ENCODE data around the gene TRPM2. TPM values are rescaled to one million over a fixed set of nuclear protein-coding genes. Genes with fewer than 3 reads are reported as not detected.

The TRPM2 gene
- total and polyA plus RNA-seq, 12 donors = 0.34 to 8.5 (median 1.2) TPM

- no peak for ATAC-seq
- peak in 1 of 2 donors; percentile 0 for DNase-seq
These were observed 80.6 kb downstream of the TRPM2 start for GRCh38 chr21:44433791-44434567.

DNA sequence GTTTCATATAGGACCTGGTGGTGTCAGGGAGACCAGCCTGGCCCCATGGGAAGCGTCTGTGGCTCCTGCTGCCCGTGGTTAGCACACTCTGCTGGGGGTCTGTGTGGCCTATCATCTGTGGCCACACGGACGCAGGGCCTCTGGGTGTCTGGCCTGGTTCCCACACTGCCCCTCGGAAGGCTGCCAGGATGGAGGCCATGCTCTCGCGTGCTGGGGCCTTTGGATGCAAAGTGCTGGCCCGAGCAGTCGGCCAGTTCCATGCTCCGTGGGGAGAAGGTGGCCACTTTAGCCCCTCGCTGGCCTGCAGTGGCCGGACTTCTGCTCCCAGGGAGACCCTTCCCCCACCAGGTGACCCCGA is 81.1 kb downstream of the TRPM2 start:
- WGBS, 2 donors = 77 to 80% methylated on average over 13 of the region's 13 CpGs
- no peak overlapping the region for H3K4me3 ChIP-seq
- H3K9me3 ChIP-seq = peaks cover 0 to 17% (median 6%) of the 10 kb centered on the region in 11 donors
- H3K36me3 ChIP-seq = peaks cover 0 to 44% (median 0%) of the 10 kb centered on the region in 9 donors
- ATAC-seq = no peak
- H3K4me1 ChIP-seq = peaks cover 0 to 18% (median 6%) of the 10 kb centered on the region in 9 donors
- intact Hi-C loops (cut with DNase I) = loop anchor here in 1 of 10 donors (10.0 kb wide), 1 partner anchor 60 kb away; no protein-coding TSS in a partner anchor
- DNase-seq = no peak
- H3K27me3 ChIP-seq = peaks cover 0 to 3% (median 0%) of the 10 kb centered on the region in 7 donors
- no peak overlapping the region for H3K27ac ChIP-seq
- TF ChIP-seq, protein P1, sequence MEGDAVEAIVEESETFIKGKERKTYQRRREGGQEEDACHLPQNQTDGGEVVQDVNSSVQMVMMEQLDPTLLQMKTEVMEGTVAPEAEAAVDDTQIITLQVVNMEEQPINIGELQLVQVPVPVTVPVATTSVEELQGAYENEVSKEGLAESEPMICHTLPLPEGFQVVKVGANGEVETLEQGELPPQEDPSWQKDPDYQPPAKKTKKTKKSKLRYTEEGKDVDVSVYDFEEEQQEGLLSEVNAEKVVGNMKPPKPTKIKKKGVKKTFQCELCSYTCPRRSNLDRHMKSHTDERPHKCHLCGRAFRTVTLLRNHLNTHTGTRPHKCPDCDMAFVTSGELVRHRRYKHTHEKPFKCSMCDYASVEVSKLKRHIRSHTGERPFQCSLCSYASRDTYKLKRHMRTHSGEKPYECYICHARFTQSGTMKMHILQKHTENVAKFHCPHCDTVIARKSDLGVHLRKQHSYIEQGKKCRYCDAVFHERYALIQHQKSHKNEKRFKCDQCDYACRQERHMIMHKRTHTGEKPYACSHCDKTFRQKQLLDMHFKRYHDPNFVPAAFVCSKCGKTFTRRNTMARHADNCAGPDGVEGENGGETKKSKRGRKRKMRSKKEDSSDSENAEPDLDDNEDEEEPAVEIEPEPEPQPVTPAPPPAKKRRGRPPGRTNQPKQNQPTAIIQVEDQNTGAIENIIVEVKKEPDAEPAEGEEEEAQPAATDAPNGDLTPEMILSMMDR (IDR thresholded peaks at IDR 0.05) = no peak

More at GRCh38 chr21:44433791-44434567, 80.6 kb downstream of the TRPM2 start:
- H3K4me1 ChIP-seq = peaks cover 0 to 12% (median 6%) of the 10 kb centered on the region in 9 donors
- no peak overlapping the region for H3K27ac ChIP-seq
- peaks cover 0 to 21% (median 10%) of the 10 kb centered on the region in 11 donors for H3K9me3 ChIP-seq
- WGBS, 2 donors = 93 to 95% methylated on average over 35 to 39 of the region's 39 CpGs
- H3K4me3 ChIP-seq = no peak overlapping the region
- H3K36me3 ChIP-seq = peaks cover 0 to 38% (median 0%) of the 10 kb centered on the region in 9 donors
- H3K27me3 ChIP-seq = peaks cover 0 to 3% (median 0%) of the 10 kb centered on the region in 7 donors
- TF ChIP-seq, protein P1 (IDR thresholded peaks at IDR 0.05) = no peak
- intact Hi-C loops (cut with DNase I) = loop anchor here in 1 of 10 donors (10.0 kb wide), 1 partner anchor 61 kb away; no protein-coding TSS in a partner anchor

DNA sequence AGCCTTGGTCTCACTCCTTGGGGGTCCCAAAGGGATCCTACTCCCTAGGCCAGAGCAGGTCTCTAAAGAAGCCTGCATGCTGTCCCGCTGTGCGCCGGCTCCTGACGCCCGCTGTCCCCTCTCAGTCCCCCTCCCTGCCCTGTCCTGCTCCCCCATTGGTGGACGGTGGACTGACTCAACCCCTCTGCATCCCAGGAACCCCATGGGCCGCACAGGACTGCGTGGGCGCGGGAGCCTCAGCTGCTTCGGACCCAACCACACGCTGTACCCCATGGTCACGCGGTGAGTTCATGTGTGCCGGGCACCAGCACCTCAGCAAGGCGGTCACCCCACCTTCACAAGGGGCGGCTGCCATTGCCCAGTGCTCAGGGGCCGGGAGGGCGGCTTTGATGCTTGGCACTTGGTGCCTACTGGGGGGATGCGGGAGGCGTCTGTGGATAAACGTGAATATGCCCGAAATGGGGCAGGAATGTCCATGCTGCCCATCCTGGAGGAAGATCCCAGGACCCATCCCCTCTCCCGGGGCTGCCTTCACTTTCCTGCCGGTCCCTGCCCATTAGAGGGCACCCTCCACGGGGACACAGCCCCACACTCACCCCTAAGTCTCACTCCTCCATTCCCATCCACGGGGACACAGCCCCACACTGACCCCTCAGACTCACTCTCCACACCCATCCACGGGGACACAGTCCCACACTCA is 81.7 kb downstream of the TRPM2 start:
- ATAC-seq = no peak
- TF ChIP-seq, protein P1 (IDR thresholded peaks at IDR 0.05) = no peak
- intact Hi-C loops (cut with DNase I) = loop anchor here in 1 of 10 donors (10.0 kb wide), 1 partner anchor 60 kb away; no protein-coding TSS in a partner anchor
- Histone ChIP-seq H3K27ac (no peak overlapping the region), H3K9me3 (peaks cover 0 to 12% (median under 1%) of the 10 kb centered on the region in 11 donors), H3K4me3 (no peak overlapping the region), H3K4me1 (peaks cover 0 to 20% (median 6%) of the 10 kb centered on the region in 9 donors), H3K27me3 (peaks cover 0 to 3% (median 0%) of the 10 kb centered on the region in 7 donors), H3K36me3 (peaks cover 0 to 47% (median 0%) of the 10 kb centered on the region in 9 donors)
- 88 to 89% methylated on average over 28 of the region's 28 CpGs for WGBS, 2 donors
- no peak for DNase-seq

GRCh38 chr21:44436111-44436611 is 82.7 kb downstream of the TRPM2 start:
- Histone ChIP-seq H3K4me1 (peaks cover 0 to 20% (median 6%) of the 10 kb centered on the region in 9 donors), H3K27ac (no peak overlapping the region), H3K9me3 (peaks cover 0 to 4% (median 0%) of the 10 kb centered on the region in 11 donors), H3K27me3 (peaks cover 0 to 3% (median 0%) of the 10 kb centered on the region in 7 donors), H3K36me3 (peaks cover 0 to 58% (median 0%) of the 10 kb centered on the region in 9 donors), H3K4me3 (no peak overlapping the region)
- TF ChIP-seq, protein P1 (IDR thresholded peaks at IDR 0.05) = no peak
- intact Hi-C loops (cut with DNase I) = loop anchor here in 1 of 10 donors (10.0 kb wide), 1 partner anchor 59 kb away; no protein-coding TSS in a partner anchor
- WGBS, 2 donors = 90 to 94% methylated on average over 13 of the region's 13 CpGs
- ATAC-seq = no peak
- peak in 1 of 2 donors; percentile 5 for DNase-seq

All from heart right ventricle (tissue), 16 donors.